H1 (cell line): ENCODE data around the gene PIGU. TPM values are rescaled to one million over a fixed set of nuclear protein-coding genes. Genes with fewer than 3 reads are reported as not detected.

Experiments
- CTCF ChIA-PET: fragments of 300-600 bp; sonication (Branson Sonifier 250); formaldehyde crosslinking; loops from one replicate; lab custom pipeline; 2021; ENCODE audit not compliant: partially characterized antibody; lab: Charles Lee
- POLR2A ChIA-PET: fragments of 300-600 bp; sonication (Branson Sonifier 250); formaldehyde crosslinking; loops from one replicate; lab custom pipeline; 2021; ENCODE audit warnings: inconsistent platforms; ENCODE audit not compliant: partially characterized antibody; lab: Charles Lee
- DNase-seq, 2 experiments: peaks; one replicate each; pipeline versions ENCODE4 v3.0.0 to v3.0.0-alpha.2; 2010 to 2022; ENCODE audit warnings: low spot score in 2 of 2, low read depth in 1 of 2, mixed read lengths in 1 of 2
- FAIRE-seq: peaks from 2 replicates; lab custom pipeline; 2011; peaks lifted over from hg19 to GRCh38; lab: Jason Lieb, UNC
- H2AFZ ChIP-seq: 2 replicates; pipeline ENCODE4 v1.8.1; 2012; ENCODE audit warnings: low read length, inconsistent platforms
- H2AK5ac ChIP-seq: 2 replicates; pipeline ENCODE4 v1.6.1; 2013; ENCODE audit warnings: low read depth, low read length
- H2BK120ac ChIP-seq: replicated peaks from 2 replicates; pipeline ENCODE3; 2013; ENCODE audit warnings: low read depth, low read length, inconsistent platforms
- H2BK12ac ChIP-seq: 2 replicates; pipeline ENCODE4 v1.6.1; 2013; ENCODE audit warnings: low read depth, low read length
- H2BK15ac ChIP-seq: 2 replicates; pipeline ENCODE4 v1.6.1; 2013; ENCODE audit warnings: low read length
- H2BK20ac ChIP-seq: 2 replicates; pipeline ENCODE4 v1.6.1; 2013; ENCODE audit warnings: low read length
- H2BK5ac ChIP-seq: 2 replicates; pipeline ENCODE4 v1.6.1; 2013; ENCODE audit warnings: low read depth, low read length
- H3K14ac ChIP-seq: 2 replicates; pipeline ENCODE4 v1.6.1; 2013; ENCODE audit warnings: inconsistent platforms; ENCODE audit not compliant: insufficient read length
- H3K18ac ChIP-seq: 2 replicates; pipeline ENCODE4 v1.6.1; 2013; ENCODE audit warnings: low read length; ENCODE audit errors: extremely low read depth
- H3K23ac ChIP-seq: 2 replicates; pipeline ENCODE4 v1.6.1; 2013; ENCODE audit warnings: inconsistent platforms; ENCODE audit not compliant: insufficient read length
- H3K23me2 ChIP-seq: 2 replicates; pipeline ENCODE4 v1.6.1; 2013; ENCODE audit warnings: low read depth, low read length
- H3K27ac ChIP-seq: 2 replicates; pipeline ENCODE4 v1.6.1; 2011; ENCODE audit warnings: low read depth, low read length, inconsistent platforms
- H3K27me3 ChIP-seq, 4 experiments: replicated peaks in 1 of 4; 1 replicate in 1 of 4; 2 replicates in 3 of 4; pipeline versions ENCODE4 v1.6.1 to v1.8.1; 2011 to 2013; ENCODE audit warnings: low read length in 3 of 4, mild to moderate bottlenecking in 3 of 4, inconsistent platforms in 2 of 4, mixed read lengths in 2 of 4, moderate library complexity in 1 of 4; ENCODE audit not compliant: control insufficient read depth in 3 of 4, insufficient read depth in 3 of 4; ENCODE audit errors: extremely low read depth in 1 of 4
- H3K36me3 ChIP-seq, 4 experiments: 2 replicates each; pipeline versions ENCODE4 v1.6.1 to v1.8.1; 2011 to 2013; ENCODE audit warnings: mild to moderate bottlenecking in 4 of 4, low read length in 3 of 4, moderate library complexity in 2 of 4, control low read depth in 1 of 4, inconsistent platforms in 1 of 4; ENCODE audit not compliant: insufficient read depth in 4 of 4, control insufficient read depth in 2 of 4
- H3K4ac ChIP-seq: replicated peaks from 2 replicates; pipeline ENCODE3; 2013; ENCODE audit warnings: low read length, low read depth, mixed read lengths, inconsistent platforms; ENCODE audit not compliant: insufficient read length
- H3K4me1 ChIP-seq, 4 experiments: replicated peaks in 1 of 4; 1 replicate in 1 of 4; 2 replicates in 3 of 4; pipeline versions ENCODE4 v1.6.1 to v1.8.1; 2011 to 2013; ENCODE audit warnings: low read length in 3 of 4, inconsistent platforms in 2 of 4, mixed read lengths in 1 of 4; ENCODE audit not compliant: insufficient read depth in 4 of 4, control insufficient read depth in 3 of 4
- H3K4me2 ChIP-seq, 2 experiments: 2 replicates each; pipeline versions ENCODE4 v1.6.1 to v1.8.1; 2011 to 2013; ENCODE audit warnings: low read depth in 2 of 2, low read length in 2 of 2, control low read depth in 1 of 2, inconsistent platforms in 1 of 2, mild to moderate bottlenecking in 1 of 2; ENCODE audit not compliant: insufficient read depth in 1 of 2
- H3K4me3 ChIP-seq, 4 experiments: fragments of 200-600, 300-600 bp in 1 of 4; sonication (generic), shearing (Covaris generic), sonication (Bioruptor Twin) in 1 of 4; 2 replicates each; pipeline versions ENCODE4 v1.5.1 to v1.8.1; 2011 to 2016; ENCODE audit warnings: low read length in 4 of 4, low read depth in 3 of 4, control low read depth in 2 of 4, inconsistent platforms in 2 of 4, mild to moderate bottlenecking in 2 of 4, mixed read lengths in 1 of 4, moderate library complexity in 1 of 4; ENCODE audit not compliant: insufficient read depth in 2 of 4; ENCODE audit errors: extremely low read depth in 1 of 4
- H3K56ac ChIP-seq: replicated peaks from 2 replicates; pipeline ENCODE3; 2013; ENCODE audit warnings: low read depth, mild to moderate bottlenecking, mixed read lengths, low read length, inconsistent platforms; ENCODE audit not compliant: insufficient read length
- H3K79me1 ChIP-seq: 2 replicates; pipeline ENCODE4 v1.6.1; 2013; ENCODE audit warnings: low read depth, low read length, control low read depth
- H3K79me2 ChIP-seq, 2 experiments: 2 replicates each; pipeline versions ENCODE4 v1.6.1 to v1.8.1; 2012 to 2013; ENCODE audit warnings: low read length in 2 of 2, mild to moderate bottlenecking in 2 of 2, inconsistent platforms in 1 of 2; ENCODE audit not compliant: insufficient read depth in 2 of 2, control insufficient read depth in 1 of 2
- H3K9ac ChIP-seq, 4 experiments: replicated peaks in 1 of 4; 1 replicate in 1 of 4; 2 replicates in 3 of 4; pipeline versions ENCODE4 v1.6.1 to v1.8.1; 2011 to 2013; ENCODE audit warnings: low read depth in 3 of 4, low read length in 3 of 4, control low read depth in 2 of 4, mild to moderate bottlenecking in 2 of 4, moderate library complexity in 2 of 4, inconsistent platforms in 1 of 4; ENCODE audit errors: extremely low read depth in 1 of 4
- H3K9me3 ChIP-seq, 2 experiments: 2 replicates each; pipeline versions ENCODE4 v1.6.1 to v1.8.1; 2012 to 2013; ENCODE audit warnings: mild to moderate bottlenecking in 2 of 2, moderate library complexity in 2 of 2, control low read depth in 1 of 2, inconsistent platforms in 1 of 2, low read depth in 1 of 2, low read length in 1 of 2, mixed read lengths in 1 of 2; ENCODE audit not compliant: insufficient read depth in 2 of 2
- H4K20me1 ChIP-seq, 2 experiments: replicated peaks in 1 of 2; 2 replicates each; pipeline versions ENCODE3 to v1.8.1; 2011 to 2013; ENCODE audit warnings: inconsistent platforms in 2 of 2, low read length in 2 of 2, mild to moderate bottlenecking in 1 of 2; ENCODE audit not compliant: insufficient read depth in 2 of 2, control insufficient read depth in 1 of 2
- H4K5ac ChIP-seq: 2 replicates; pipeline ENCODE4 v1.6.1; 2013; ENCODE audit warnings: low read length, low read depth, mixed read lengths, inconsistent platforms; ENCODE audit not compliant: insufficient read length
- H4K8ac ChIP-seq: 2 replicates; pipeline ENCODE4 v1.8.0; 2013; ENCODE audit warnings: mild to moderate bottlenecking, moderate library complexity, low read length, inconsistent platforms; ENCODE audit not compliant: insufficient read depth; ENCODE audit errors: extremely low read depth
- H4K91ac ChIP-seq: replicated peaks from 2 replicates; pipeline ENCODE3; 2013; ENCODE audit warnings: low read length, mixed read lengths, inconsistent platforms; ENCODE audit not compliant: insufficient read length
- CEBPB ChIP-seq: IDR thresholded peaks from 2 replicates; pipeline ENCODE4 v1.6.1; 2012; ENCODE audit warnings: low read depth, low read length
- CREB1 ChIP-seq: IDR thresholded peaks from 2 replicates; pipeline ENCODE4 v1.6.1; 2012; ENCODE audit warnings: inconsistent platforms
- JUND ChIP-seq: IDR thresholded peaks from 2 replicates; pipeline ENCODE4 v1.6.1; 2011; ENCODE audit warnings: mild to moderate bottlenecking, improper control_type of control experiment, low read length
- KDM1A ChIP-seq: fragments of 200-600, 300-600 bp; sonication (generic); IDR thresholded peaks from 2 replicates; pipeline ENCODE4 v1.7.1; 2016; ENCODE audit warnings: mild to moderate bottlenecking, low read length, borderline replicate concordance
- NRF1 ChIP-seq: IDR thresholded peaks from 2 replicates; pipeline ENCODE4 v1.6.1; 2011; ENCODE audit warnings: mild to moderate bottlenecking, low read depth, low read length, improper control_type of control experiment
- POLR2A ChIP-seq, 2 experiments: IDR thresholded peaks; 1 replicate in 1 of 2; 2 replicates in 1 of 2; pipeline ENCODE4 v1.6.1; 2011; ENCODE audit warnings: low read depth in 2 of 2, low read length in 2 of 2, mild to moderate bottlenecking in 2 of 2; ENCODE audit errors: control extremely low read depth in 1 of 2
- RNF2 ChIP-seq: fragments of 200-900, 300-1000 bp; sonication (generic); IDR thresholded peaks from 2 replicates; pipeline ENCODE4 v1.7.1; 2016; ENCODE audit warnings: borderline replicate concordance, low read depth, mild to moderate bottlenecking, antibody characterized with exemption, low read length; ENCODE audit not compliant: poor library complexity, severe bottlenecking; ENCODE audit errors: missing control alignments
- SAP30 ChIP-seq: fragments of 300-600 bp; sonication (generic); IDR thresholded peaks from 2 replicates; pipeline ENCODE4 v1.7.1; 2012; ENCODE audit warnings: low read length, moderate library complexity, mild to moderate bottlenecking, inconsistent platforms; ENCODE audit not compliant: insufficient read depth, insufficient replicate concordance
- SIN3A ChIP-seq, 2 experiments: IDR thresholded peaks in 1 of 2; conservative IDR thresholded peaks in 1 of 2; 2 replicates each; pipeline ENCODE4 v1.6.1; 2011 to 2012; ENCODE audit warnings: low read length in 2 of 2, improper control_type of control experiment in 1 of 2, low read depth in 1 of 2, mild to moderate bottlenecking in 1 of 2
- ZNF274 ChIP-seq: IDR thresholded peaks from 2 replicates; pipeline ENCODE4 v1.7.0; 2012; ENCODE audit warnings: low read length, borderline replicate concordance; ENCODE audit errors: extremely low read depth
- WGBS, 2 experiments: shearing (Covaris generic) in 1 of 2; methylation state at CpG; one replicate each; pipeline versions ENCODE4 v1.1.6 to v1.1.7; 2013 to 2015; ENCODE audit warnings: low lambda C conversion rate in 2 of 2, mixed read lengths in 2 of 2, inconsistent platforms in 1 of 2, low coverage in 1 of 2, missing lambda C conversion rate in 1 of 2; ENCODE audit not compliant: insufficient replicate concordance in 2 of 2, insufficient coverage in 1 of 2, insufficient read length in 1 of 2; ENCODE audit errors: extremely low coverage in 1 of 2, missing lambda C conversion rate in 1 of 2; 5-methylcytosine and 5-hydroxymethylcytosine counted together
- polyA plus RNA-seq, 7 experiments: library from polyadenylated mRNA; depleted of rRNA in 3 of 7; stranded (reverse) in 5 of 7; unstranded in 2 of 7; fragments of >200 nt in 5 of 7; fragments of 200-250 nt in 2 of 7; gene quantifications; 1 replicate in 5 of 7; 2 replicates in 1 of 7; 4 replicates in 1 of 7; pipeline versions ENCODE4 v1.2.1 to v1.2.3, GENCODE V29; 2011 to 2013; ENCODE audit warnings: missing spikeins in 2 of 7, mixed read lengths in 2 of 7
- total RNA-seq: library from RNA; stranded (reverse); fragmentation: NEBNext Ultra II Directional; extraction: Animal tissue kit (Norgen Biotek cat#: 25700); gene quantifications from 2 replicates; pipeline ENCODE4 v1.2.1, GENCODE V29; 2021

PIGU gene
- total and polyA plus RNA-seq, 2 of the 8 experiments (the other 6 are each of a cell fraction or from before 2014, with no cell fraction given): 28.3 to 117 TPM

GRCh38 chr20:34626992-34627391 is 49.9 kb downstream of the PIGU start:
- CTCF ChIA-PET: interaction anchor here (1.5 kb wide), 1 partner anchor 143 kb away, joined by 3 read pairs; no protein-coding TSS in a partner anchor
- H3K27me3 ChIP-seq: no peaks in the 10 kb centered on the region
- H3K36me3 ChIP-seq: no peaks in the 10 kb centered on the region
- H3K18ac ChIP-seq: no peak overlapping the region
- no peak for TF ChIP-seq POLR2A (IDR thresholded peaks at IDR 0.05; ENCODE audit: control extremely low read depth in 1 of 2, low read depth in 2 of 2, low read length in 2 of 2)
- no peak for TF ChIP-seq NRF1
- TF ChIP-seq CREB1: no peak
- no peak for TF ChIP-seq SIN3A (conservative IDR thresholded peaks at IDR 0.05 in 1 of 2, IDR thresholded peaks at IDR 0.05 in 1 of 2; ENCODE audit: low read depth in 1 of 2, low read length in 2 of 2)
- no peak for TF ChIP-seq JUND
- TF ChIP-seq CEBPB: no peak
- no peak for TF ChIP-seq ZNF274
- TF ChIP-seq RNF2: no peak
- no peak for TF ChIP-seq SAP30
- TF ChIP-seq KDM1A: no peak
- H3K79me1 ChIP-seq: no peaks in the 10 kb centered on the region; the same call in 1 of the 2 replicates
- no peak overlapping the region for H3K27ac ChIP-seq
- DNase-seq: no peak
- H3K9ac ChIP-seq: no peak overlapping the region
- 94% methylated on average over 2 of the region's 2 CpGs; no CpG with 5 or more reads in 1 of the 2 experiments for WGBS, 2 experiments
- POLR2A ChIA-PET: no interaction called here
- H3K23me2 ChIP-seq: no peaks in the 10 kb centered on the region
- H3K4me1 ChIP-seq: no peaks in the 10 kb centered on the region
- no peak overlapping the region for H3K23ac ChIP-seq
- no peak overlapping the region for H2BK120ac ChIP-seq
- H3K9me3 ChIP-seq: no peaks in the 10 kb centered on the region
- no peaks in the 10 kb centered on the region for H4K20me1 ChIP-seq
- H2BK15ac ChIP-seq: no peak overlapping the region
- no peak overlapping the region for H3K56ac ChIP-seq
- FAIRE-seq: no peak
- H2BK20ac ChIP-seq: no peak overlapping the region
- H4K91ac ChIP-seq: no peak overlapping the region
- H3K79me2 ChIP-seq: no peaks in the 10 kb centered on the region
- H2BK5ac ChIP-seq: no peak overlapping the region
- no peak overlapping the region for H3K4me2 ChIP-seq
- H3K14ac ChIP-seq: no peak overlapping the region
- no peak overlapping the region for H2AK5ac ChIP-seq
- H4K8ac ChIP-seq: no peak overlapping the region
- no peak overlapping the region for H2BK12ac ChIP-seq
- H3K4me3 ChIP-seq: no peak overlapping the region
- no peak overlapping the region for H3K4ac ChIP-seq
- H2AFZ ChIP-seq: no peak overlapping the region
- no peak overlapping the region for H4K5ac ChIP-seq
